HG03460 (cell line): ENCODE data around the gene RAP1GAP2.

Experiments used
- ATAC-seq: cut with Tn5 transposase; IDR thresholded peaks from one replicate; pipeline ENCODE4 v1.9.1; 2021; ENCODE audit not compliant: unreplicated experiment

Gene RAP1GAP2

DNA sequence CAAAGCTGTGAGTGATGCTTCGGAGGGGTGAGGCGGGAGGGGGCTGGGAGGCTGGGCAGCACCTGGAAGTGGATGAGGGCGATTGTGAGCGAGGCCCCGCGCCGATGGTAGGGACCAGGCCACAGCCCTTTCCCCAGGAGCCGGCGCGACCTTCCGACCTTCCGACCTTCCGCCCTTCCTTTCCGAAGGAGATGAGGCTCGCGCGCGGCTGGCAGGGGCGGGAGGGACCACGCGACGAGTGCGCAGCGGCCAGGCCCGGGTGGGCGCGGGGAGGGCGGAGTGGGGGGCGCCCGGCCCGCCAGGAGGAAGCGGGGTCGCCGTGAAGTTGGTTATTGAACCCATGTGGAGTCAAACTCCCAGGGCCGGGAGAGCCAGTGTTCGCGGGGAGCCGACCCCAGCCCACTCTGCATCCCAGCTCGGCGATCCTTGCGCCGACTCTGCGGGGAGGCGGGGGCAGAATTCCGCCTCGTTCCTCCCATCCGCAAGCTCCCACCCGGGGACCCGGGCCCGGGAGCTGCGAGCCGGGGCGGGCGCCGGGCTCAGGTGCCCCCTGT is 56.6 kb downstream of the RAP1GAP2 start:
- ATAC-seq, result no peak

DNA sequence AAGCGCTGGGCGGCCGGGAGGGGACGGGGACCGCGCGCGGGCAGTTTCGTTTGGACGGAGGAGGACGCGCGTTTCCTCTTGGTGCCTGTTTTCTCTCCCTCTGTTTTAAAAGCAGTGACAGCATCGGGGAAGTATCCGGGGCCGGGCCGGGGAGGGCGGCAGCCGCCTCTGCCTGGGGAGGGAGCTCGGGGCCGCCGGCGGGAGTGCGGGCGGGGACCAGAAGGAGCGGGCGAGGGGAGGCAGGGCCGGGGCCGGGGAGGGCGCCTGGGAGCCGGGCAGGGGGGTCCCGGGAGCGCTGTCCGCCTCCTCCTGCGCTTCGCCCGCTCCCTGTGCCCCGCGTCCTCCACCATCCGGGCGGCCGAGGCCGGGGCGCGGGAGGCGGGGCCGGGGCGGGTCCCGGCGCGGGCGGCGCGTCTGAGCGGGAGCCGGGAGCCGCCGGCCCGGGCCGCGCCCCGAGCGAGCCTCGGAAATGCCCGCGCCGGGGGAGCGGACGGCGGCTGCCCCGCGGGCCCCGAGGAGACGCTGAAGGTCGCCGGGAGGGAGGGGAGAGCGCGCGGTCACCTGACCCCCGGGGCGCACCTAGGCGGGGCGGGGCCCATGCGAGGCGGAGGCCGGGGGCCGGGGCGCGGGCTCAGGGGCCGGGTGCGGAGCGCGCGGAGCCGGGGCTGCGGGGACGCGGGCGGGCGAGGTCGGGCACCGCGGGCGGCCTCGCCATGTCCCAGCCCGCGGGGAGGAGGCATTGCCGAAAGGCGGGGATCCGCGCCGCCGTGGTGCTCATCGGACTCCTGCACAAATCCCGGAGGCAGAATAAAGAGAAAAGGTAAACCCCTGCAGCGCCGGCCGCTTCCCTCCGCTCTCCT is 57.3 kb downstream of the RAP1GAP2 start:
- no peak for ATAC-seq

DNA sequence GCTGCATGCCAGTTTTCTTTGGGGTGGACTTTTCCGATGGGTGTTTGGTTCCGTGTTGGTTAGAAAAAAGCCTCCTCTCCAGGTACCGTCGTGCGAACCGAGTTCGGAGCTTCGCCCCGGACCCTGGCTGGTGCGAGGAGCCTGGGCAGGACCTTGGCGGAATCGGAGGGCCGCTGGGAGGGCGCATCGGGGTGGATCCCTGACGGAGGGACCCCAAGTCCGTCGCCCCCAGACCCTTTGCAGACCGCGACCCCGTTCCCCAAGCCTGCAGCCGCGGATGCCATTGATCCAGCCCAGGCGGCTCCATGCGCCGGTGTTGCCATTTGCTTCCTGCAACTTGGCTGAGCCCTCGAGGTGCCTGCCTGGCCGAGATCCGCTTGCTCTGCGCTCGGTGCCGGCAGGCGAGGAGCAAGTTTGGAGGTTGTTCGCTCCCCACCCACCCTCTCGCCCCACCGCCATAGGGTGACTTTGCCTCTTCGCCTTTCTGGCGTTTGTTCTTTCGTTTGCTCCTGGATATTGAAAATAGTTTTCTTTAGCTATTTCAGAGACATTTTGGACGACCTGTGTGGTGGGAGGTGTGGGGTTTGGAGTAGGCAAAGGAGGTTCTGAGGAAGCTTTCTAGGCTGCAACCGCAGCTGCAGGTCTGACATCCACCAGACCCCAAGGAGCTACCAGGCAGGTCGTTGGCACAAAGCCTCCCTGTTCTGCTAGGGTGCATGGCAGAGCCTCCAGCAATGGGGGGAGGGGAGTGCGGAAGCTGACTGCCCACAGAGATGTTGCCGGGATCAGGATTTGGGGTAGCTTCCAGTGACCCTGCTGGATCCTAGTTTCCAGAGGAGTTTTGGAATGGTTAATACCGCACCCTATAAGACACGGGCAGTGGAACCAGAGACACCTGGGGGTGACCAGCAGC is 58.2 kb downstream of the RAP1GAP2 start:
- no peak for ATAC-seq

DNA sequence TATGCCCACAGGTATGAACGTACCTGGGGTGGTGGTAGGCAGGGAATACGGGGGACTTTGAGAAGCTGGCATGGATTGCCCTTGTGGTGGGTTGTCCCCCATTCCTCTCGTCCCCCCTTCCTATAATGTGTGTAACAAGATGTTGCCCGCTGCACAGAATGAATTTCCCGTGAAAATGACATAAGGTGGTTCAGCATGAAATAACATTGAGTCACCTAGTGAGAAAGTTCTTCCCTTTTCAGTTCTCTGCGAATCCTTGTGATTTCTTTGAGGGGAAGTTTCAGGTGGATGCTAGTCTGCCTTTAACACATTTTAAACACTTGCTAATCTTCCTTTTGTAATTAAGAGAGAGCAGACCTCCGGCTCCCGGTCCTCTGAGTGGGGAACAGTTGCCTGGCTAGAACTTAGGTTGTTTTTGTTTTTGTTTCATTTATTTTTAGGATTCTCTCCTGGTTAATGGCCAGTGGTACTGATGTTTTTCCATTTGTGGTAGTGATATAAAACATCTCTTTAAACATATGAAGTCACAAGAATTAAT is 58.9 kb downstream of the RAP1GAP2 start:
- ATAC-seq, result no peak

DNA sequence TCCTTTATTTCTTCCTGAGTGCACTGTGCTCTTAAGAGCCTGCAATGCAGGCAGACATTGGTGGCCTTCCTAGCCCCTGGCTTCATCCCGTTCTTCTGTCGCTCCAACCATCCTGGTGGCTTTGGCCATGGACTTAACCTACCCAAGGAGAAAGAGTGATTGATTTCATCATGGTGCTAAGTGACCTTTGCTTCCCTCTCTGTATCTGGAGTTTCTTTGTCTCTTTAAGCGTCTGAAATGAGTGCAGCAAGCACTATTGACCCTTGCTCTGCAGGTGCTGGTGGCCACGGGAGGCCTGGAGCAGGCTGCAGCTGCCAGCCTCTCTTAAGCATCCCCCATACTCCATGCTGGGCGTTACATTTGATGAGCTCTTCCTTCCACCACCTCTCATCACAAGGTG is 60.5 kb downstream of the RAP1GAP2 start:
- ATAC-seq, result no peak

DNA sequence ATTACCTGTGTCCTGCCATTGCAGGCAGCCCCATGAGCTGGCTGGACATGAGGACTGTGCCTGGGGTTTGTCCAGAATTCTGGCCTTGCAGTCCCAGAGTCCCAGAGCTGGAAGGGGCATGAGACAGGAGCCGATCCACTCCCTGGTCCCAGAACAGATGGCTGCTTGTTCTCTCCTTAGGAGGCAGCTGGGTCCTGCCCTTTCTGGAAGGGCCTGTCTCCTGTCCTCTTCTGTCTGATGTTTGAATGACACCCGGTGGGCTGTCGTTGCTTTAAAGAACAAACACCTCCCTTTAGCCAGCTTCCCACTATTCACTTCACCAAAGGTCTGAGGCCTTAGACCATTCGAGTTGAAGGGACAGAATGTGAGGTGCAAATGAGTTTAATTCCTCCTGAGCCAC is 63.8 kb downstream of the RAP1GAP2 start:
- no peak for ATAC-seq

DNA sequence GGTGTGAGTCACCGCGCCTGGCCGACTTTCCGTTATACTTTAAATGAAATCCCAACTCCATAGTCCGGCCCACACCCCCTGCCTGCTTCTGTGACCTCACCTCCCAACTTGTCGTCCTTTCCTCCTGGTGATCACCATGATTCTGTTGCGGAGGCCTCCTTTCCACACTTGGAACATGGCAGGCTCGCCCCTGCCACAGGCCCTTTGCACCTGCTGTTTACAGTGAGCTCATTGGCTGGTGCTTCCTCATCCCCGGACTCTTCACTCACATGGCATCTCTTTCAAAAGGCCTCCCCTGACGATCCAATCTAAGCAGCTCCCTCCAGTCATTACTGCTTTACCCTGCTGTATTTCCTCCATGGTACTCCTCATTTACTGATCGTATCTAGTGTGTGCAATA is 64.6 kb downstream of the RAP1GAP2 start:
- ATAC-seq, result no peak

DNA sequence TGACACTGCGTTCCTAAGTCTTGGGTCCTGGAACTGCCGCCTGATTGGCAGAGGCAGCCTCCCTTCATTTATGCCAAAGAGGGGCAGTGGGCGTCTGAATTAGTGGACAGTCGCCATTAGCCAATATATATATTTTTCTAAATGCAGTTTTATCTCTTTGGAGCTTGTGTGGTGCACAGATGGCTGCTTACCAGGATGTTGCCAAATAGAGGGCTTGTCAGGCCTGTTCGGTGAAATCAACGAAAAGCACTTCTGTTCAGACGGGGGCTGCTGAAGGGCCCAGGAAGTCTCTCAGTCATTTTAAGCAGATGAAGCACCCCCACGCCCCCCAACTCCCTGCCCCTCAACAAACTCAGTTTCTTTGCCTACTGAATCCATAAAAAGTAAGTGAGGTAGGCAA is 66.0 kb downstream of the RAP1GAP2 start:
- no peak for ATAC-seq

DNA sequence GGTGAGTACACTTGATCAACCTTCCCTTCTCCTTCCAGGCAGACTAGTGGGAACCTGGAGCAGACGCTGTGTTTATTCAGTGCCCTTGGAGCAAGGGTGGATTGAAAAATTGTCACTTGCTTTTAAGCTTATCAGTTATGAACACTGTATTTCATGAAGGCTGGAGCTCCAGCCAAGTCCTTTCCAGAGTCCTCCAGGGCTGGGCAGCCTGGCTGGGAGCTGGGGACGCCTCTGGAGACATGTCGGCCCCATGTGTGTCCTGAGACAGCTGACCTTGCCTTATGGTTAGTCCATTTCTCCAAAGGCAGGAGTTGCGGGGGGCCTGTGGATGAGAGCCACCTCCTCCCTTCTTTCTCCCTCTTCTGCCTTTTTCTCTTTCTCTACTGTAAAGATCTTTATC is 67.0 kb downstream of the RAP1GAP2 start:
- no peak for ATAC-seq

DNA sequence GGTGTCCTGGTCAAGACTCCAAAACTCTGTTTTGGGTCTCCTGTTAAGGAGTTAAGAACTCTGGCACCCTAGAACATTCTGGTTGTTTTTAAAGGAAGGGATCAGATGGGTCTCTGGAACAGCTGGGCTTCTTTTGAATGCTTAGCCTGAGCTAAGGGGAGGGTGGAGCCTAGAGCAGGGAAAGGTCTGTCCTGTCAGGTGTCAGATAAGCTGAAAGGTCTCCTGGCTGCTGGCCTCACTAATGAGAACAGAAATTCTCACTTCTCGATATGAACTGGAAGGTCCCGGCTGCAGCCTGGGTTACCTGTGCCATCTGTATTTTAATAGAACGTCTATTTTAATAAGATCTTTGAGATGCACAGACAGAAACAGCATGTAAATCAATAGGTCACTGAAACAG is 69.0 kb downstream of the RAP1GAP2 start:
- no peak for ATAC-seq

DNA sequence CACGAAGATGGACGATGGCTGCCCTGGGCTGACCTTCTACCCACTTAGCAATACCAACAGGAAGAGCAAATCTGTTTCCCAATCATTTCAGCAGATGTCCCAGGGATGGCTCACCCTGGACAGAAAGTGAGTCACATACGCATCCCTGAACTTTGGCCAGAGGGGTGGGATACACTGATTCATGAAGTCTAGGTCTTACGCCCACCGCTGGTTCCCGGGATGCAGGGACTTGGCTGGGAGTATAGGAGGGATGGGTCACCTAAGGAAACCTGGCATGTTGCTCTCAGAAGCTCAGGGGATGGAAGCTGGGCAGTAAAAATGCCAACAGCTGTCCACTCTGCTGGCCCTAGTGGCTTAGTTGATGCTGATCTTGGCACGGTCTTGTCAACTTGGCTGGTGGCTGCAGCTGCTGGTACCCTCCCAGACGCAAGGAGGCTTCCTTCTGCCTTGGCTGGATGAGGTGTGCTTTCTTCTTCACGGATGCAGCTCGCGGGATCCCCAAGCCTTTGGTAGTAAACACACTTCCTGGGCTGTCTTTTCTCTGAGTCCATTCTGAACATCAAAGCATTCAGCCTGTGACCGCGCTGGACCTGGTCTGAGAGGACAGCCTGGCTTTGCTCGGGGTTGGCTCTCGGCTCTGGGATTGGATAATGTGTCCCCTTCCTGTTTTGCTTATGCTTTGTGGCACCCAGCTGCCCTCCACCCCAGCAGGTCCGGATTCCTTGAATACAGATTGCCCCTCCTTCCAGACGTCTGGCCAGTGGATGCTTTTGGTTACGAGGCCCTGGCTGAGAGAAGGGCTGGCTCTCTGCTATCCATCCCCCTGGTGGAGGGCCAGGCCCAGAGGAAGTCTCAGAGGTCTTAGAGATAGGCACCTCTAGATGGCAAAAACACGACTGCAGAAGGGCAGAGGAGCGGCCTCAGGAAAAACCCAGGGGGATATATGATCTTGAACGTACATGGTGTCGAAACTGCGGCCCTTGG is 71.5 kb downstream of the RAP1GAP2 start:
- no peak for ATAC-seq

DNA sequence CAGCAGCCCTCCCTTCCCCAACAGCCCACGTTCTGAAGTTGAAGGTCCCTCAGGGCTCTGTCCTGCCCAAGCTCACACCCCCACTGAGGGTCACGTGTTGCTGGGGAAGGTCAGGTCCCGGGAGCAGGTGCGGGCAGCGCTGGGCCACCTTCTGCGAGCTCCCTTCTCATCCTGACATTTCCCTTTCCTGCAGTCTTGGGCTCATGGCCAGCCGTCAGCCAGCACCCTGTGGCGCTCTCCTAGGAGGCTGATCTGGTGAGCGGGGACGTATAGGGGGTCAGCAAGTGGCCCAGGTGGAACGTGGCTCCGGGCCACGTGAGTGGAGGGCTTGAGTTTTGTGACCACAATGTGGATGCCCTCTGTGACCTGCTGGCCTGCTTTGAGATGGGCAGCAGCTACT is 73.4 kb downstream of the RAP1GAP2 start:
- ATAC-seq, result no peak

DNA sequence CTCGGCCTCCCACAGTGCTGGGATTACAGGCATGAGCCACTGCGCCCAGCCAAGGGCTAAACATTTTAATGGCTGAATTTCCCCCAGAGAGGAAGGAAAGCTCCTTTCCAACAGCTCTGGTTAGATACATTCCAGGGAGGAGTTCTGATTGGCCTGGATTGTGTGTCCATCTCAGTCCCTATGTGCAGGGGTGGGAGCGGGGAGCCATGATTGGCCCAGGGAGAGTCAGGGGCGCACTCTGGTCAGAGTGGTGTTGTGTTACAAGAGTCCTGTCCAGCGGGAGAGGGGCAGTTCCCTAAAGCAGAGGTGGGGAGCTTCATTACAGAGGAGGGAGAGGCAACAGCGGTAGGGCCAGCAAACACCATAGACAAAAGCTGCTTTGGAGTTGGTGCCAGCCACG is 75.0 kb downstream of the RAP1GAP2 start:
- ATAC-seq, result no peak

DNA sequence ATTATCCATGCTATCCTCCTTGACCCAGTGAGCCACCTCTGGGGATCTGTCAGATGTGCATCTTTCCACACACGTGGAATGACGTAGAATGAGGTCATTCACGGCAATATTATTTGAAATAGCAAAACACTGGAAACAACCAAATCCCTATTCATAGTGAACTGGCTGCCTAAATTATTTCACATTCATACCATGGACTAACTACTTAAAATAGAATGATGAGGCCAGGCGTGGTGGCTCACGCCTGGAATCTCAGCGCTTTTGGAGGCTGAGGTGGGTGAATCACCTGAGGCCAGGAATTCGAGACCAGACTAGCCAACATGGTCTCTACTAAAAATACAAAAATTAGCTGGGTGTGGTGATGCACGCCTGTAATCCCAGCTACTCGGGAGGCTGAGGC is 75.5 kb downstream of the RAP1GAP2 start:
- no peak for ATAC-seq

DNA sequence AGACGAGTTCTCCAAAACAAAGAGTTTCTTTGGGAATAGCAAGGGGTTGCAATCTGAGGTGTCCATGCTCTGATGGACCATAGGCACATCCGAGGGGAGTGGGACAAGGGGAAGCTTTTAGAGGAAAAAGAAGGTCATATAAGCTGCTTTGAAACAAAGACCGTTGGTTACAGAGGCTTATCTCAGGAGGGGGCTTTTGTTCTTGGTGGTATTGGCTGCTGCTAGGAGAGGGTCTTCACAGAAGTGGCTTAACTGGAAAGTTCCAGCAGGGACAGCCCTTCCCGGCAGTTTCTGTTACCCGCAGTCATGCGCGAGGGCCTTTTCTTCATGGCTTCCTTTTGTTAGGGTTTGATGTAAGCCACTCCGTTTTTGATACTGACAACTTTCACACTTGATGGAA is 76.0 kb downstream of the RAP1GAP2 start:
- no peak for ATAC-seq

DNA sequence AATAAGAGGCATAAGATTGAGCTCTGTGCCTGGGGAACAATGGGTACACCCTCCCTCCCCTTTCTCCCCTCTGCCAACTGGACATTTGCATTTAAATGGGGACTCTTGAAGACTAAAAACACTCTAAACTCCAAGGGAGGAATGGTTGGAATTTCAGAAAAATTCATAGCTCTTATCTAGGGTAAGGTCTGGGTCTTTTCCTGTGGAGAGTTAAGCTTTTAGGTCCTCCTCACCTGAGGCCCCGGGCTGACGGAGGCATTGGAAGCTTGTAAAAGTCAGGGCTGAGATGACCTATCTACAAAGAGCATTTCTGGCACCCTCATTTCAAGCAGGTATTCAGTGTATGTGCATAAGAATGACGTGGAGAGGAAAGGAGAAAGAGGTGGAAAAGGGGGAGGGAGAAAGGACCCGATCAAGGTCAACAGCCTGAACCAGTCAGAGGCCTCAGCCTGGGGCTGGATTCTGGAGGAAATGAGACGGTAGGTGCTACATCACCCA is 78.0 kb downstream of the RAP1GAP2 start:
- ATAC-seq, result no peak

DNA sequence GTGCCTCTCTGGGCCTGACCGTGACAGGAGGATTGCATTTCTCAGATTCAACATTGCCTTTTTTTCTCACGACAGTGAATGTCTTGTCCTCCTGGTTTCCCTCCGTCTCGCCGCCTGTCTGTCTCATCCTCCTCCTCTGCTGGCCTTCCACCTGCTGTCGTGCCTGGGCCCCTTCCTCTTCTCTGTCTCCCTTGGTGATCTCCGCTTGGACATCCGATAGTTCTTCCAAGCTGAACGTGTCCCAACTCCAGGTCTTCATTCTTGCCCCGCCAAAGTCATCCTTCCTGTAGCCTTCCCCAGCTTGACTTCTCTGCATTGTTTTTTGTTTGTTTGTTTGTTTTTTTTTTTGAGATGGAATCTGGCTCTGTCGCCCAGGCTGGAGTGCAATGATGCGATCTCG is 79.4 kb downstream of the RAP1GAP2 start:
- no peak for ATAC-seq

DNA sequence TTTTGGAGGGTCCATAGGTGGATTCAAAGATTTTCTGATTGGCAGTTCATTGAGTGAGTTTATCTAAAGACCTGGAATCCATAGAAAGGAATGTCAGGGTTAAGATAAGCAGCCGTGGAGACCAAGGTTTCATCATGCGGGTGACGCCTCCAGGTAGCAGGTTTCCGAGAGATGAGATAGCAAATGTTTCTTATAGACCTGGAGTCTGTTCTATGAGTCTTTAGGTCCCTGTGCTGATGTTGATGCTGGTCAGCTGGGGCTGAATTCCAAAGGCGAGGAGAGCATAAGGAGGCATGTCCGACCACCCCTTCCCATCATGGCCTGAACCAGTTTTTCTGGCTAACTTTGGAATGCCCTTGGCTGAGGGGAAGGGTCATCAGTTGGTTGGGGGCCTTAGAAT is 80.2 kb downstream of the RAP1GAP2 start:
- no peak for ATAC-seq

DNA sequence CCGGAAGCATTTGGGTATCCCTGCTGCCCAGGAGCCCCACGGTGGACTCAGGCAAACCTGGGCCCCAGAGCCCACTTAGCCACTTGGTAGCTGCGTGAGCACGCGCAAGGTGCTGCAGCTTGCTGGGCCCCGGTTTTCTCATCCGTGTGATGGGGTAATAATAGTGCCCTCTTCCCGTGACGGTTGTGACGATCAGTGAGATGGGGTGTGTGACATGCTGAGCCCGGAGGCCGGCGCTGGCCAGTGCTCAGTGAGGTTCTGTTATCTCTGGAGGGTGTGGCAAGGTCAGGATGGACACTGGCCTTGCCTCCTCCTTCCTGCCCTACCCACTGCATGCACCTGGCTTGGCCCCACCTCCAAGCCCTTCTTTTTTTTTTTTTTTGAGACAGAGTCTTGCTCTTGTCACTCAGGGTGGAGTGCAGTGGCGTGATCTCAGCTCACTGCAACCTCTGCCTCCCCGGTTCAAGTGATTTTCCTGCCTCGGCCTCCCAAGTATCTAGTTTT is 82.6 kb downstream of the RAP1GAP2 start:
- ATAC-seq, result no peak

DNA sequence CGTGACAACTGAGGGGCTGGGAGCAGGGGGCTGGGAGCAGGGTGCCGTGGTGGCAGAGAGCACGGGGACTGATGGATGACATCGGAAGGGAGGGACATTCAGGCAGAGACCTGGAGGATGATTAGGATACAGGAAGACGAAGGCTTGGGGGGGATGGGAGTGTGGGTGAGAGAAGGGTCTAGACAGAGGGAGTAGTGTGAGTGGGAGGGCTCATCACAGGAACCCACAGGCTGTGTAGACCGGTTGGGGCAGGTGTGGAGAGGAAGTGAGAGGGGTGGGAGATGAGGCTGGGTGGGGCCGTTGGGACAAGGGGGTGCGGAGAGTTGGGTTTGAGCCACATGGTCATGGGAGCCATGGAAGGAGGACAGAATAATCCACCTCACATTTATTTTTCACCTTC is 83.8 kb downstream of the RAP1GAP2 start:
- no peak for ATAC-seq
